HG02973 (cell line): ENCODE measurements around the gene GMPPA.

Experiments used
- ATAC-seq: cut with Tn5 transposase; IDR thresholded peaks from one replicate; pipeline ENCODE4 v1.9.1; 2021; ENCODE audit warnings: moderate library complexity; ENCODE audit not compliant: unreplicated experiment

The GMPPA gene

GRCh38 chr2:219553463-219553963 lies 54.8 kb downstream of the GMPPA start:
- no peak for ATAC-seq

GRCh38 chr2:219554350-219554749 lies 55.7 kb downstream of the GMPPA start:
- no peak for ATAC-seq

- no peak for ATAC-seq
Measured at GRCh38 chr2:219555956-219556355, 57.3 kb downstream of the GMPPA start.

- no peak for ATAC-seq
Measured at GRCh38 chr2:219556413-219556812, 57.7 kb downstream of the GMPPA start.
